GM11168 (cell line): ENCODE measurements around the gene PORCN.

Experiments used
- in situ Hi-C: fragments of 300-500 bp; cut with MboI; formaldehyde crosslinking; loops from one replicate; pipeline ENCODE4 v1.12.0; 2022; ENCODE audit warnings: low sequenced_read_pairs; ENCODE audit not compliant: unreplicated experiment

PORCN gene

GRCh38 chrX:48508400-48509244 lies at the start of gene PORCN:
PORCN (plus strand) TSS chrX:48508992; CDS start chrX:48509821, 829 bp downstream.
- in situ Hi-C loops: no loop called here

DNA sequence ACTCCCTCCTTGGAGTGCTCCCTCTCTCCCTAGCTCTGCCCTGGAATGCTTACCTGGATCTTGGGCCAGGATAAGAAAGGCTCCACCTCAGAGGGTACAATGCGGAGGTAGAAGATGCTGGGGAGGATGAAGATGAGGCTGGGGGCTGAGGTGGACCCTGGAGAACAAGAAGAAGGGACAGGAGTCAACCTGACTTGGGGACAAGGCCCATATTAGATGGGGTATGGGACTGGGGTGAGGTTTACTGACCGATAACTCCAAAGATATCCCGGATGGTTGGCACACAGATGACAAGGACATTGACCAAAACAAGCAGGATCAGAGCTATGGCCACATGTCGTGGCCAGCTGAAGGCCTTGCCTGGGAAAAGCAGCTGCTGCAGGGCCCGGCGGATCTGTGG lies 49.3 kb upstream of the PORCN start:
- in situ Hi-C loops: loop anchor here (25.0 kb wide), 1 partner anchor 397 kb away; the partner anchor contains the start of gene ZNF630

- in situ Hi-C loops: loop anchor here (25.0 kb wide), 1 partner anchor 398 kb away; the partner anchor contains the start of gene ZNF630
These were observed 48.8 kb upstream of the PORCN start for GRCh38 chrX:48460031-48460430.

DNA sequence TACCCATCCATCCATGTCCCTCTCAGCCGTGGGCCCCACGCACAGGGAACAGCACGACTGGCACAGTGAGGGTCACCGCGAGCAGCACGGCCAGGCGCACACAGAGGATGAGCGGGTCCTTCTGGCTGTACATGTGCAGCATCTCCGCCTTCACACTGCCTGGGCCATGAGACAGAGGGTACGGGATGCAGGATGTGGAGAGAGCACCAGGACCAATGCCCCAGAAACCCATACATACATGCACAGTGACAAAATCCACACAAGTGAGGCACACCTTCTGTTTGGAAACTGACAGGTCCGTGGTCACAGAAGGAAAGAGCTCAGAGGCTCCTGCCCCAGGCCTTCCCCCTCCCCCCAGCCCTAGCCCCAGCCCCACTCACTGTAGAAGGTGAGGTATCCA lies 48.2 kb upstream of the PORCN start:
- in situ Hi-C loops: loop anchor here (25.0 kb wide), 1 partner anchor 398 kb away; the partner anchor contains the start of gene ZNF630

DNA sequence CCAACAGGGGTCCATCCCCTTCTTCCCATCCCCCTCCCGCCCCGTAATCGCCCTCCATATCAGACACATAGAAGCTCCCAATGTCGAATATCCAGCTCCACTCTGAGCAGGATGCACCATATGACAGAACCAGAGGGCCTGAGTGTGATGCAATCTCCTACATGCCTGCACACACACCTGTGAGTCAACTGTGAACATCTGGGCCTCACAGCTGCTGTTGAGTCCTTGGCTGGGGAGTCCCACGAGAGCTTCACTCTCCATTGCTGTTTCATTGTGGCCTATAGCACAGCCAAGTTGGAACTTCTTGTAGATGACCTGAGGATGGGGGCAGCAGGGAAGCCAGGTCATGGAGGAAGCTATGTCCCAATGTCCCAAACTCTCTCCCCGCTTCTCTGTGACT lies 47.0 kb upstream of the PORCN start:
- in situ Hi-C loops: loop anchor here (25.0 kb wide), 1 partner anchor 400 kb away; the partner anchor contains the start of gene ZNF630

- in situ Hi-C loops: loop anchor here (25.0 kb wide), 1 partner anchor 403 kb away; the partner anchor contains the start of gene ZNF630
These were observed 43.4 kb upstream of the PORCN start for GRCh38 chrX:48465336-48465933.

GRCh38 chrX:48466696-48467095 lies 42.1 kb upstream of the PORCN start:
- in situ Hi-C loops: loop anchor here (25.0 kb wide), 1 partner anchor 404 kb away; the partner anchor contains the start of gene ZNF630

GRCh38 chrX:48467281-48467761 lies 41.5 kb upstream of the PORCN start:
- in situ Hi-C loops: loop anchor here (25.0 kb wide), 1 partner anchor 405 kb away; the partner anchor contains the start of gene ZNF630

GRCh38 chrX:48468247-48468671 lies 40.5 kb upstream of the PORCN start:
- in situ Hi-C loops: loop anchor here (25.0 kb wide), 1 partner anchor 406 kb away; the partner anchor contains the start of gene ZNF630

DNA sequence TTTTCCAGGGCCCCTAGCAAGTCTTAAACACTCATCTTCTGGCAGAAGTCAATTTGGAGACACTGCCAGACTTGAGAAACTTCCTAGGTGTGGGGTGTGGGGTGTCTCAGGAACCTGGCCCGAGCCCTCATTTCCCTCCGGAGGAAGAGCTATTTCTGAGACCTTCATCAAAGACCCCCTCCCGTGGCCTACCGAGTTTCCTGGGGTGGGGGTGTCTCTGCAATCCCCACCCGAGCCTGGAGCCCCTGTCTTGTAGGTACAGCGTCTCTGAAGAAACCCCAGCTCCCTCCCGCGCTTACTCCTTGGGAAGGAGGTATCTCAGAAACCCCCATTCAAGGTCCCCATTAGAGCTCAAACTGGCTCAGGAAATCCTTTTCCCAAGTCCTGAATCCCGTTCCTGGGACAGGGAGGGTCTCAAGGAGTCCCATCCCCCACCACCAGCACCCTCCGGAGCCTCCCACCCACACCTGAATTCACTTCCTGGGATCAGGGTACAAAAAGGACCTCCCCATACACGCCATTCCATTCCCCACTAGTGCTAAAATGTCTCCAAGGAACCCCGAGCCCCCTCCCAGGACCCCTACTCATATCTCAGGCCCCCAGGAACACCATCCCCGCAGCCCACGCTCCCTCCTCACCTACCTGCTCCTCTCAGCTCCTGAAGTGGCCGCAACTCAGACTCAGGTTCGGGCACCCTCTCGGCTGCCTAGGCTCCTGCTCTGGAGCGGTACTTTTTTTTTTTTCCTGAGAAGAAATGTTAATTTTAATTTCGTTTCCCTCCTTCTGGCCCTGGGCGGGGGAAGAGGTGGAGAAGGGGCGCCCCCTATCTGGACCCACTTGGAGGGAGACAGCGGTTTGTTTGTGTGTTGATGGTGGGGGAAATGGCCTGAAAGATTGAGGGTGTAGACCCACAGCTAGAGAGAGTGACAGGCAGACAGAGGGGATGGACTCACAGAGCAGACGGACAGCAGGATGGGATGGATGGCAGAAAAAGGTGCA lies 39.8 kb upstream of the PORCN start:
- in situ Hi-C loops: loop anchor here (25.0 kb wide), 1 partner anchor 407 kb away; the partner anchor contains the start of gene ZNF630

- in situ Hi-C loops: loop anchor here (25.0 kb wide), 1 partner anchor 408 kb away; the partner anchor contains the start of gene ZNF630
These were observed 38.5 kb upstream of the PORCN start, which contains the start of gene SLC38A5 for GRCh38 chrX:48470110-48470832. SLC38A5 (minus strand) TSS chrX:48470260; CDS start chrX:48467924, 2,336 bp downstream.

DNA sequence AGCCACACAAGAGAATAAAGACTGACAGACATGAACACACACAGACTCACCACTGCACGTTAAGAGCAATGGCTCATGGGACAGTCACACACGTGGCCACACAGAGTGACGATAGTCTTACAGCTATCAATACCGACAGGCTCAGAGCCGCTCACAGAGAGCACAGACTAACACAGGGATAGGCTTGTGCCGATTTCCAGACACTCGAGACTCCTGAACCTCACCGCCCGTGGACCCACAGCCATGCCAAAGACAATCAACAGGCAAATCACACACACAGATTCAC lies 38.0 kb upstream of the PORCN start:
- in situ Hi-C loops: loop anchor here (25.0 kb wide), 1 partner anchor 408 kb away; the partner anchor contains the start of gene ZNF630

GRCh38 chrX:48471504-48471903 lies 37.3 kb upstream of the PORCN start:
- in situ Hi-C loops: loop anchor here (25.0 kb wide), 1 partner anchor 409 kb away; the partner anchor contains the start of gene ZNF630

DNA sequence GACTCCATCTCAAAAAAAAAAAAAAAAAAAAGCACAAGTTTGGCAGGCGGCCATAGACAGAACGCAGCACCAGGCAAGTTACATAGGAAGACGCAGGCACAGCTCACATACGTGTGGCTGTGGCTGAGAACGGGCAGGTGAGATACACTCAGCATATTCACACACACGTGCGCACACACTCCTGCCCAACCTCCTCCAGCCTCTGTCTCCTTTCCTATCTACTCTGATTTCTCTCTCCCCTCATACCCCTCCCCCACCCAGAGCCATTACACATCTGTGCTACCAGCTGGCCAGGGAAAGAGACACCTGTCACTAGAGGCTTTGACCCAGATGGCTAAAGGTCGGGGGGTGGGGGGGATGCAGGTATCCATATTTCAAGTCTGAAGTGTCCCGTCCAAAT lies 36.6 kb upstream of the PORCN start:
- in situ Hi-C loops: loop anchor here (25.0 kb wide), 1 partner anchor 410 kb away; the partner anchor contains the start of gene ZNF630

DNA sequence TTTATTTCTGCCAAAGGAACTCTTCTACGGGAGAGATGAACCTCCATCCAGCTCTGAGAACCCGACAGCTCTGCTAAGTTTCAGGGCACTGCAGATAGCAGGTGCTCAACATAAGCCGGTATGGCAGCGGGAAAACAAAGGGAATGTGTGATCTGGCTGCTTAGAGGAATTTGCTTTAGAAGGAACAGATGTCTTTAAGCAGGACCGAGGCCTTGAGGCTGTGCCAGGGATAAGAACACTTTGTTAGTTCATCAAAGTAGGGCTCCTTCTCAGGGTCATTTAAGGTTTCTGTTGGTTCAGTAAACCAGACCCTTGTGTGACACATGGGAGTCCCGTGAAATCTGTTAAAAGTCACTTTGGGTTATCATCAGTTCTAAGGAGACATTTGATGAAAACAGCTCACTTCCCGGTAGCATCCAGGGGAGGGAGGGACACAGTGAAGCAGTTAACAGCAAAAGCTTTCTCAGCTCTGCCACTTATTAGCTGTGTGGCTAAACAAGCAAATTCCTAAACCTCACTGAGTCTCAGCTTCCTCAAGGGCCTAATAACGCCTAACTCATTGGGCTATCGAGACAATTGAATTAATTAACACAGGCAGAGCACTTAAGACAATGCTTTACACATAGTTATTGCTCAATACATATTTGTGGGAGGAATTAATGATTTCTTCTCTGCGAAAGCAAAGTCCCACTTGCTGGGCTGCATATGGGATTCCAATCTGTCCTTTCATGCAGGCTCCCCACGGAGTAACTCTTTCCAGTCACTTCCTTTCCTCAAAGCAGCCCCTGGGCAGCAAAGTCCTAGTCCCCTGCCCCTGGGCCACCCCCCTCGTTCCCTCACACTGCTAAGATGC lies 35.7 kb upstream of the PORCN start:
- in situ Hi-C loops: loop anchor here (25.0 kb wide), 1 partner anchor 411 kb away; the partner anchor contains the start of gene ZNF630

DNA sequence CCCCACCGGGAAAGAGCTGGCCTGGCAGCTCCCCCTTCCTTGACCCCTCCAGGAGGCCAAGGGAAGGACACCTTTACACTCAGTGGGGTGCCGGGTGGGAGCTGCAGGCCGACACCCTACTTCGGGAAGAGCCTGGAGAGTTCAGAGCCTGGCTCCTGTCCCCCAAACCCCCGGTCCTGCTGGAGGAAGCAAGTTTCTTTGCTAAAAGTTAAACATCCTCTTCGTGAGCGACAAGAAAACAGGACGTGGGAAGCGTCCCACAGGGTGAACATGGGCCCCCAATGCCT lies 35.1 kb upstream of the PORCN start:
- in situ Hi-C loops: loop anchor here (25.0 kb wide), 1 partner anchor 411 kb away; the partner anchor contains the start of gene ZNF630

DNA sequence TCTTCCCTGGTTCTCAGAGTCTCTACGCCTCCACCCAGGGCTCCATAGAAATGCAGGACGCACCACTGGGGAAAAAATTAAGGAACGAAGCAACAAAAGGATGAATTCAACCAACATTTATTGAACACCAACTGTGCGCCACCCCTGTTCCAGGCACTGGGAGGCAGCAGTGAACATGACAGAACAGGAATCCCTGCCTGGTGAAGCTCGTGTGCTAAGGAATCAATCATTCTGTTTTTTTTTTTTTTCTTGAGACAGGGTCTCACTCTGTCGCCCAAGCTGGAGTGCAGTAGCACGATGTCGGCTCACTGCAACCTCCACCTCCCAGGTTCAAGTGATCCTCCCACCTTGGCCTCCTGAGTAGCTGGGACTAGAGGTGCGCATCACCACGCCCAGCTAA lies 34.7 kb upstream of the PORCN start:
- in situ Hi-C loops: loop anchor here (25.0 kb wide), 1 partner anchor 412 kb away; the partner anchor contains the start of gene ZNF630

- in situ Hi-C loops: loop anchor here (25.0 kb wide), 1 partner anchor 412 kb away; the partner anchor contains the start of gene ZNF630
These were observed 34.2 kb upstream of the PORCN start for GRCh38 chrX:48474581-48474980.
